CD4-positive, alpha-beta T cell treated with Interleukin-12 subunit alpha and Interleukin-12 subunit beta, for 1 hour (primary cell): Measurements from ENCODE around the gene PTER.

Source experiments
- DNase-seq: peaks from one replicate; pipeline ENCODE4 v3.0.0-alpha.2; 2020

PTER gene

GRCh38 chr10:16472828-16473227 lies 36.0 kb downstream of the PTER start:
- no peak for DNase-seq

DNA sequence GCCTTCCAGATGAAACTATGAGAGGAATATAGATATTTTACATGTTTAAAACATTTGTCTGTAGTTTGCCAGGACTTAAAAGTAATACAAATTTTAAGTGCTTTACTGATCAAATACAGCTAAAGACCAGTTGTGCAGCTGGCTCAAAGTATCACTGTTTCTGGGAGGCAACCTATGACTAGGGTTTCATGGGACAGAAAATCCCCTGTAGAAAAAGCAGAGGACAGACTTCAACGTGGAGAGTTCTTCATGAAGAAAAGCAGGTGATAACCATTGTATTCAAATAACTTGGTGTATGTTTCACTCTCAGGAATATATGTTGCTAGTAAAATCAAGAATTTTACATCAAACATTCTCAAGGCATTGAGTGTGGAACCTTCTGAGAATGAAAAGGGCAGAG lies 40.9 kb downstream of the PTER start:
- DNase-seq, result no peak

- no peak for DNase-seq
Observed at GRCh38 chr10:16478801-16479200, 42.0 kb downstream of the PTER start.

DNA sequence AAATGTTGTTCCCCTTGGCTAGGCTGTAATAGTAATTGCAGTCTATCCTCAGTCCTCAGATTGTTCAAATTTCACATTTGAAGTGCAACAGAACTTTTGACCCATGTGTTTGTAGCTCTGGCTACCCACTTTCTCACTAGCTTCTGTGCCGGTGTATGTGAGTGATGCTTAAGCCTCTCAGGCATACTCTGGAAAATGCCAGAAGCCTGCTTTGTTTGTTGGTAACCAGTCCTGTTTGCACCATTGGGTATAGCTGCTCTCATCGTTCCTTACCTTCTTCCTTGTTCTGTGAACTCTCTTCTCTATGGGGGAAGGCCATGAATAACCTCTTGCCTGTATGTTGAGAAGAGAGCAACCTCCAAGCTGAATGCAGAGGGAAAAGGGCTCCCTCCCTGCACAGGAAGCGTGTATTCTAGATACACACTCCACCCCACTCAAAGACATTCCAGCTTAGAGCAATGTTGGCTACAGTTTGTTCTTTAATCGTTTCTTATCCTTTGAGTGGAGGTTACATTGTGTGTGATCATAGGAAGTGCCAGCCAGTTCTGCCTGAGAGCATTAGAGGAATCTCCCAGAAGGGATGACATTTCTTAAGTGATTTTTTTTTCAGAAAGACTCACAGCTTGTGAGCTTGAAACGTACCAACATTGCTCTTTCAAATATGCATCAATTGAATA lies 44.4 kb downstream of the PTER start:
- no peak for DNase-seq

DNA sequence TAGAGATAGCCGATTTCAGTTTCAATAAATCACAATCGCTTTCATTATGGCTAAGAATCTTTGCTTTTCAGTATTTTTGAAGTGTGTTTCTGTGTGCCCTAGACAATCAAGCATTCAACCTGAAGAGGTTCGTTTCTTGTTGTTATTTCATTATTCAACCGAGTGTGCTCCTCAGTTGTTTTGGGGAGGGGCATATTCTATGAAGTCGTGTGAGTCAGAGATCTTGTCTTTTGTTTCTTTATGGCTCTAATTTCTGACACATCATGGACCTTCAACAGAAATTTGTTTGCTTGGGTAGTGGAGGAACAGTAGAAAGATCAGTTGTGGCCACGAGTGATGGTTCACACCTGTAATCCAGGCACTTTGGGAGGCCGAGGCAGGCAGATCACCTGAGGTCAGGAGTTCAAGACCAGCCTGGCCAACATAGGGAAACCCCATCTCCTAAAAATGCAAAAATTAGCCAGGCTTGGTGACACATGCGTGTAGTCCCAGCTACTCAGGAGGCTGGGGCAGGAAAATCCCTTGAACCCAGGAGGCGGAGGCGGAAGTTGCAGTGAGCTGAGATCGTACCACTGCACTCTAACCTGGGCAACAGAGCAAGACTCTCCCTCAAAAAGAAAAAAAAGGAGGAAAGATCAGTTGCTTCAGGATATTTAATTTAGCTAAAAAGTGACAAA lies 46.6 kb downstream of the PTER start:
- no peak for DNase-seq

- no peak for DNase-seq
Observed at GRCh38 chr10:16490511-16490910, 53.7 kb downstream of the PTER start.

GRCh38 chr10:16491933-16492332 lies 55.1 kb downstream of the PTER start:
- no peak for DNase-seq

DNA sequence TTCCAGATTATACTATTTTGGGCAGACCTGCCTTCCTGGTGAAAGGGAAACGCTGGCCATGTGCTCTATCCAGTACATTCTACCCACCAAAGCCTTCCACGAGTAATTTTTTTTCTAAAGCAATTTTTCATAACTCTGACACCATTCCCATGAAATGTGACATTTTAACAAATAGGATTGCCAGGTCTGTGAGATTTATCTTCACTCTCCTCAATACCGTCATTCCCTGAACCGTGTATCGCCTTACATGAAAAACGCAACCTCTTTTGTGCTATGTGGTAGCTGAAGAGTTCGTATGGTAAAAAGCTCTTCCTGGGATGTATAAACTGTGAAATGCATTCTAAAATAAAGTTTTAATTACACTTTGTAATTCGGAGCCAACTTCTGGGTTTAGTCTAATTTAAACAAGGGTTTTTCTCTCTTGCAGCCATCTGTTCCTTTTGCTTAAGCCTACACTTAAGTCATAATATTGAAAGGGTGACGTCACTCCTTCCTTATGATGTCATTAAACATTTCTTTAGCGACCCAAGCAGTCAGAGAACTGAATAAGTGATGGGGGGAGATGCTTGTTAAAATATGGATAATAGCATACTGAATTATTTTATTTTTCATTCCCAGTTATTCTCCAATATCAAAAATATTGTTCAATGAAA lies 57.2 kb downstream of the PTER start:
- no peak for DNase-seq

DNA sequence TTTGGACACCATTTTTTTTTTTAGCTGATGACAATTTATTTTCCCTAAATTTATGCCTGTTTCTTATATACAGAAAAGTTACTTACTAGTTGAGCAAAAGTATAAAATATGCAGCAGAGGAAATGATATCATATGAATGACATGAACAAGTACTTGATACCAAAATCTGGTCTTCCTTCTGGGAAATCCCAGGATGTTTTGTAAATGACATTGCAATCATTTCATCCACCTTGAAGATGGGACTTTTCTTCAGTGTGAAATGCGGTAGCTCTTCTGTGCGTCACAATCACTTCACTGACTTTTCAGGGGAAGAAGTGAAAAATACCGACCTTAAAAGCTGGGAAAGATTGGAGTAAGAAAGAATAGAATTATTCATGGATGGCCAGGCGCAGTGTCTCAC lies 61.1 kb downstream of the PTER start:
- no peak for DNase-seq

DNA sequence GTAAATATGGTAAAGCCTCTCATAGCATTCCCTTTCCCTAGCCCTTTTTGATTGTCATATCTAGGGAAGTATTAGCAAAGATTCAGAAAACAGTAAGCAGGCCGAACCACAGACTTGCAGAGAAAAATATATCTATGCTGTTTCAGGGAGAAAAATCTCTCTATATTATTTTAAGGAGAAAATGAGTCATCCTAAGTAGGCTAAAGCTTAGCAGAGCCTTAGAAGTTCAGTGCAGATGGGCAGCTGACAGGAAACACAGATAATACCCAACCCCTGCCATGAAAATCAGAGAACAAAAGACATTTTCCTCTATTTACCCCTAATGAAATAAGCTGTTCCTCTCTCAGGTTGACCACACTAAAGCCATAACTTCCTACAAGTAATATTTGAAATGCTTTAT lies 68.4 kb downstream of the PTER start:
- DNase-seq, result no peak

DNA sequence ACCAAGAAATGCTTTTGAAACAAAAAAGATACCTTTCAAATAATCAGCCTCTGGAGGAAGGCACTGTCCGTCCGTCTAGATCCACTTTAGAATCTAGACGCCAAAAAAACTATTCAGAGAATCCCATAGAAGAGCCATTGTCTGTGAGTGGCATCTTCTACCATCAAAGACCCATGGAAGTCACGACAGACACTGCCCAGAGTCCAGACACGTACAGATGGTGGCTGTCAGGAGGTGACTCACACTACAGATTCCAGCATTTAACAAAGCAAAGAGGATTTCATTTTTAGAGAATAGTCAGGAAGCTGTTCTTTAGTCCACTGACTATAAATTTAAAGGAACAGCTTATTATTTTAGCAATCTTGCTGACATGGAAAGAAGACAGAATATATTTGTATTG lies 73.2 kb downstream of the PTER start:
- DNase-seq, result no peak

GRCh38 chr10:16510843-16511242 lies 74.0 kb downstream of the PTER start:
- DNase-seq, result no peak

GRCh38 chr10:16518822-16519221 lies 82.0 kb downstream of the PTER start:
- DNase-seq, result no peak

GRCh38 chr10:16519250-16519907 lies 82.6 kb downstream of the PTER start:
- DNase-seq, result no peak

- no peak for DNase-seq
Observed at GRCh38 chr10:16519908-16520861, 83.4 kb downstream of the PTER start.

DNA sequence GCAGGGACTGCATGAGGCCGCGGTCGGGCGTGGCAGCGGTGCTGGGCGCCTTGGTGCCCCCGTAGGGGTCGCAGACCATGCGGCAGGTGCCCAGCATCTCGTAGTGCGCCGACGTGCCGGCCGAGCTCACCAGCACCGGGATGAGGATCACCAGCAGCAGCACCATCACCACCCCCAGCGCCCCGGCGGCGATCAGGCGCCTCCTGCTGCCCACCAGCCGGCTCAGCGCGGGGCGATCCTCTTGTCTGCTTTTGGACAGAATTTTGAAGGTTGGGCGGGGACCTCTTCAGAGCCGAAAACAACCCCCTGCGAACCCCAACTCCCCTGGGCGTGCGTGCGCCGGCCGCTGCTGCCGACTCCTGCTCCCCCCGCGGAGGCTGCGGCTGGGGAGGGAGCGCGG lies 84.1 kb downstream of the PTER start:
- peak; percentile 10 for DNase-seq

DNA sequence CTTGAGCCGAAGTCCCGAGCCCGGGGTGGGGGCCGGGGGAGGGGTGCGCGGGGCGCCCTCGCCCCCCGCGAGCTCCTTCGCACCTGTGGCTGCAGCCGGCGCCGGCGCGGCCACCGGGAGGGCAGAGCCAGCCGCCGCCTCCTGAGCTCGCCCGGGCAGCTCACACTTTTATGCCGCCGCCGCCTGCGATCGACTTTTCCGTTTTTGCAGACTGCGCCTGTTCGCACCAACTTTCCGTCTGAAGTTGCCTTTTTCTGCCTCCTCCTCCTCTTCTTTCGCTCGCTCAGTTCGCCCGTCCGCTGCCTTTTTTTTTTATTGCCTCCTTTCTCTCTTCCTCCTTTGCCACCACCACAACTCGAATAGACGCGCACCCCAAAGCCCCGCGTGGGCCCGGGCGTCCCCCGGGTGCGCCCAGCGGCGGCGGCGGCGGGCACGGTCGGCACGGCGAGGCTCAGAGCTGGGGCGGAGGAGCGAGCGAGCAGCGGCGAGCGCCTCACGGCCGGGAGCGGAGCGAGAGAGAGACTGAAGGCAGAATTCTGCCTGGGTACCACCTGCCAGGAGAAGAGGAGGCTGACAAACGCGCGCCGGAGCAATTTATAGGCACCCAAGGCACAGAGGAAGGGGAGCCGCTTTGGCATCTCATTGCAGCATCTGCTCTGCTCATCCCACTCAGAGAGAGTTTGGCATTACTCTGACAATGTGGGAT lies 84.7 kb downstream of the PTER start, which contains the start of gene C1QL3:
C1QL3 (minus strand) TSS at position 569 of the 706 bp plus-strand sequence. CDS start 814 bp downstream, outside the sequence.
- peak; percentile 2 for DNase-seq

- DNase-seq, result no peak
Observed at GRCh38 chr10:16527452-16527851, 90.6 kb downstream of the PTER start.

- DNase-seq, result no peak
Observed at GRCh38 chr10:16529853-16530252, 93.0 kb downstream of the PTER start.

DNA sequence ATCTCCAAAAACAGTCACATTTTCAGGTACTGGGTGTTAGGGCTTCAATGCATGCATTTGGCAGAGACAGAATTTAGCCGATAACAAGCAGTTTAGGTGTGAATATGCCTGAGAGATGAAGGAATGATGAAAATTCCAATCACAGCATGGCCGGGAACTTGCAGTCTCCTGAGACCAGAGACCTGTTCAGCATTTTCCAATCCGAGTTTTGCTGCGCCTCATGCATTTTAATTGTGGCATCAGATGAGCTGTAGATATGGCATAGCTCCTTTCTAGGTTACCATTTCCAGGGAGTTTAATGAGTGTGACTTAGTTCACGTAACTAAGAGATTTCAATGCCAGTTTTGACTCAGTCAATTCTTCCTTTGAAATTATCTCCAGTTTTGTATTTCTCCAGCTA lies 99.3 kb downstream of the PTER start:
- no peak for DNase-seq

DNA sequence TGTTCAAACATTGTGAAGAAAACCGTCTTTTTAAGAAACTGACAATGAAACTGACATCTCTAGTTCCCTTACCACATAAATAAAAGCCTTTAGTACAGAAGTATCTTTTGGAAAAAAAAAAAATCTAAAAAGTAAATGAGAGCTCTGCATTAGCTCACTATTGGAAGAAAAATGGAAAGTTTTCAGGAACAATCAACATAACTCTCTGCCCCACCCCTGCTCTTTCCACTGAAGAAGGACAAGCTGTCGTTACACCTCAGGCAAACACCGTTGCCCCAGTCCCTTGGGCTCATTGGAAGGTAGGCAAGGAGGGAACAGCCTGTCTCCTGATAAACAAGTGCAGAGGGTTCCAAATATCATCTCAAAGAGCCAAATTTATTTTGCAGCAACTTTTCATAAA lies 107.3 kb downstream of the PTER start:
- no peak for DNase-seq

- DNase-seq, result no peak
Observed at GRCh38 chr10:16544591-16544990, 107.8 kb downstream of the PTER start.
